MCF 10A (cell line): ENCODE measurements around the gene MRPL37. TPM values are rescaled to one million over a fixed set of nuclear protein-coding genes. Genes with fewer than 3 reads are reported as not detected.

Source experiments
- BruUV-seq: library from RNA; stranded (reverse); fragments of 400-500 nt; replicated peaks from 2 replicates; lab custom pipeline; 2021; lab: Mats Ljungman, UMichigan
- CTCF ChIA-PET: fragments of 300-600 bp; sonication (Branson Sonifier 250); formaldehyde crosslinking; extraction: SDS; loops from one replicate; lab custom pipeline; 2021; ENCODE audit warnings: antibody characterized with exemption, inconsistent platforms; lab: Yijun Ruan, JAX
- POLR2A ChIA-PET: fragments of 300-600, 350-650 bp; sonication (Branson Sonifier 250); formaldehyde crosslinking; extraction: SDS; loops from one replicate; lab custom pipeline; 2020; ENCODE audit warnings: antibody characterized with exemption, inconsistent platforms; lab: Yijun Ruan, JAX
- DNase-seq: peaks from one replicate; pipeline ENCODE4 v3.0.0-alpha.2; 2018; ENCODE audit not compliant: unreplicated experiment
- H3K27ac Mint-ChIP-seq: one replicate; pipeline ENCODE4 v1.8.0; 2022; ENCODE audit warnings: mild to moderate bottlenecking, low read depth, mixed read lengths; ENCODE audit not compliant: unreplicated experiment
- H3K27me3 Mint-ChIP-seq: one replicate; pipeline ENCODE4 v1.8.0; 2022; ENCODE audit warnings: mixed read lengths; ENCODE audit not compliant: insufficient read depth, unreplicated experiment
- H3K36me3 Mint-ChIP-seq: one replicate; pipeline ENCODE4 v1.8.0; 2022; ENCODE audit warnings: mild to moderate bottlenecking, moderate library complexity, mixed read lengths; ENCODE audit not compliant: insufficient read depth, unreplicated experiment
- H3K4me1 Mint-ChIP-seq: one replicate; pipeline ENCODE4 v1.8.0; 2022; ENCODE audit warnings: mixed read lengths; ENCODE audit not compliant: insufficient read depth, unreplicated experiment
- H3K4me3 Mint-ChIP-seq: one replicate; pipeline ENCODE4 v1.8.0; 2022; ENCODE audit warnings: mild to moderate bottlenecking, moderate library complexity, mixed read lengths; ENCODE audit not compliant: unreplicated experiment
- H3K9me3 Mint-ChIP-seq: one replicate; pipeline ENCODE4 v1.8.0; 2022; ENCODE audit warnings: mixed read lengths; ENCODE audit not compliant: unreplicated experiment
- CTCF ChIP-seq: fragments of 200-600 bp; IDR thresholded peaks from one replicate; pipeline ENCODE4 v1.8.0; 2022; ENCODE audit warnings: antibody characterized with exemption, mild to moderate bottlenecking; ENCODE audit not compliant: unreplicated experiment
- intact Hi-C: fragments of 100-400 bp; cut with micrococcal nuclease; formaldehyde crosslinking; loops from 2 replicates; pipeline ENCODE4 v1.14.1; 2022
- total RNA-seq: library from RNA; stranded (reverse); gene quantifications from 2 replicates; pipeline ENCODE4 v1.2.3, GENCODE V29; 2022

MRPL37 gene
- total RNA-seq, 1 experiment from 2014 or later: 128 TPM

DNA sequence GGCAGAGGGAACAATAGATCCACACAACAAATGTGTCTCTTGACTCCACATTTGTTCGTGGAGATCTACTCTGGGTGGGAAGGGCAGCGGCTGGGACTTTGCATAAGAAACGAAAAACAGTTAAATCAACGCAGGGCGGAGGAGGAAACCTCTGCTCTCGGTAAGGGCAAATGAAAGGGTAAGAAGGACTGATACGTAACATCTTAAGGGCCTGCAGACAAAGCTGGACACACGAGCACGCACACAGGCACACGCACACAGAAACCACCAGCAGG is 57.3 kb downstream of the MRPL37 start:
- no TSS peak for BruUV-seq
- TF ChIP-seq CTCF: no peak
- CTCF ChIA-PET: interaction anchor here (1.3 kb wide), 1 partner anchor 37 kb away, joined by 3 read pairs; no protein-coding TSS in a partner anchor

GRCh38 chr1:54257876-54258275 is 57.9 kb downstream of the MRPL37 start:
- POLR2A ChIA-PET: no interaction called here
- Mint-ChIP-seq H3K9me3 (no peaks in the 10 kb centered on the region), H3K36me3 (peaks cover 6% of the 10 kb centered on the region), H3K27me3 (no peaks in the 10 kb centered on the region), H3K4me1 (peaks cover 12% of the 10 kb centered on the region), H3K4me3 (no peak overlapping the region), H3K27ac (no peak overlapping the region)
- intact Hi-C loops: no loop called here
- TF ChIP-seq CTCF: no peak
- CTCF ChIA-PET: interaction anchor here (1.3 kb wide), 1 partner anchor 37 kb away, joined by 3 read pairs; no protein-coding TSS in a partner anchor
- BruUV-seq: no TSS peak
- no peak for DNase-seq

More for the DNA sequence above, 57.3 kb downstream of the MRPL37 start:
- H3K9me3 Mint-ChIP-seq: no peaks in the 10 kb centered on the region
- H3K4me3 Mint-ChIP-seq: no peak overlapping the region
- no peak for DNase-seq
- intact Hi-C loops: no loop called here
- H3K36me3 Mint-ChIP-seq: peaks cover 12% of the 10 kb centered on the region
- POLR2A ChIA-PET: no interaction called here
- H3K27me3 Mint-ChIP-seq: no peaks in the 10 kb centered on the region
- peaks cover 15% of the 10 kb centered on the region for H3K4me1 Mint-ChIP-seq
- H3K27ac Mint-ChIP-seq: no peak overlapping the region

GRCh38 chr1:54259546-54260140 is 59.7 kb downstream of the MRPL37 start:
- CTCF ChIA-PET: no interaction called here
- no peak for DNase-seq
- no TSS peak for BruUV-seq

DNA sequence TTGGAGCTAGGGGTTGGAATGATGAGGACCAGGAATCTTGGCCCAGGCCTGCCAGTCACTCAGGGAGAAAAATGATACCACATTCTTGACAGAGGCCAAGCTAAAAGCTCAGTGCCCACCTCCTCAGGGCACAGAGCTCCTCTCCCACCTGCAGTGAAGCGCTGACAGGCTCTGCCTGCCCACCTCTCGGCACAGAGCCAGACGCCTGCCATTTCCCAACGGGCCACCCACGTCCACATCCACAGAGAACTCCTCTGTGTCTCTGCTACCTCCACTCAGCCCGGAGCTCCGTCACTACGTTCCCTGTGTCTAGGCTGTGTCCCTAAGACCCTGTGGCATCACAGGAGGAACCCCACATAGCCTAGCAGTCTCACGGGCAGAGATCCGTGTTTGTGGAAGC is 60.8 kb downstream of the MRPL37 start:
- no peaks in the 10 kb centered on the region for H3K27me3 Mint-ChIP-seq
- POLR2A ChIA-PET: no interaction called here
- CTCF ChIA-PET: interaction anchor here (0.6 kb wide), 1 partner anchor 139 kb away, joined by 6 read pairs; no protein-coding TSS in a partner anchor
- intact Hi-C loops: no loop called here
- TF ChIP-seq CTCF: no peak
- no peak overlapping the region for H3K4me3 Mint-ChIP-seq
- H3K4me1 Mint-ChIP-seq: no peaks in the 10 kb centered on the region
- no peaks in the 10 kb centered on the region for H3K9me3 Mint-ChIP-seq
- no TSS peak for BruUV-seq
- H3K36me3 Mint-ChIP-seq: no peaks in the 10 kb centered on the region
- no peak for DNase-seq
- H3K27ac Mint-ChIP-seq: no peak overlapping the region

More at GRCh38 chr1:54259546-54260140, 59.7 kb downstream of the MRPL37 start:
- no peaks in the 10 kb centered on the region for H3K9me3 Mint-ChIP-seq
- TF ChIP-seq CTCF: no peak
- no peak overlapping the region for H3K4me3 Mint-ChIP-seq
- intact Hi-C loops: no loop called here
- no peaks in the 10 kb centered on the region for H3K4me1 Mint-ChIP-seq
- no peaks in the 10 kb centered on the region for H3K36me3 Mint-ChIP-seq
- no peaks in the 10 kb centered on the region for H3K27me3 Mint-ChIP-seq
- H3K27ac Mint-ChIP-seq: no peak overlapping the region
- POLR2A ChIA-PET: no interaction called here
